BE2C (cell line): ENCODE results near the gene HDAC4.

Source experiments
- DNase-seq: peaks from one replicate; pipeline ENCODE4 v3.0.0-alpha.2; 2020
- H3K27me3 ChIP-seq: fragments of 250-450 bp; sonication (Bioruptor Pico); 2 replicates; pipeline ENCODE4 v1.5.1; 2020; ENCODE audit warnings: mild to moderate bottlenecking
- H3K36me3 ChIP-seq: fragments of 250-450 bp; sonication (Bioruptor Pico); 2 replicates; pipeline ENCODE4 v1.5.1; 2020; ENCODE audit warnings: mild to moderate bottlenecking
- H3K4me1 ChIP-seq: fragments of 250-450 bp; sonication (Bioruptor Pico); 2 replicates; pipeline ENCODE4 v1.5.1; 2020
- H3K4me3 ChIP-seq: 2 replicates; pipeline ENCODE4 v1.5.1; 2011; ENCODE audit warnings: low read depth, low read length
- H3K9me3 ChIP-seq: fragments of 250-450 bp; sonication (Bioruptor Pico); 2 replicates; pipeline ENCODE4 v1.5.1; 2020
- TF ChIP-seq, protein P1 (sequence below): IDR thresholded peaks from 2 replicates; pipeline ENCODE4 v1.5.1; 2012; ENCODE audit warnings: mild to moderate bottlenecking, low read depth, low read length

Gene HDAC4

DNA sequence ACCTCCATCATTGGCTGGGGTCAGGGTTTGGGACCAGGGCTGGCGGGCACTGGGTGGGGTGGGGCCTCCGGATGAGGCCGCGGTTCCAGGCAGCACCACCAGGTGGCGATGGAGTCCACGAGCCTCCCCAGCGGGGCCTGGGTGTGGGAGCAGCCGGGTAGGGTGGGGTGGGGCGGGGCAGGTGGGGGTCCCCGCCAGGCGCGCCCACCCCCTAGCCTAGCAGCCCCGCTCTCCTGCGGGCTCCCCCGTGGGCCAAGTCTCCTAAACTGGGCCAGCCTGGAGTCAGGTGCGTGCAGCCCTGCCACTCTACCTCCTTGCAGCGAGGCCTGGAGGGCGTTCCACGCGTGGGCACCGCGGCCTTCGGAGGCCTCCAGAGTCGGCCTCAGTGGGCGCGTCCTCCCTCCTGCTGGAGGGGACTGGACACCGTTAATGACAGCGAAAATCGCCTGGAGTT lies 365.4 kb downstream of the HDAC4 start:
- H3K4me1 ChIP-seq, result no peaks in the 10 kb centered on the region
- TF ChIP-seq, protein P1, sequence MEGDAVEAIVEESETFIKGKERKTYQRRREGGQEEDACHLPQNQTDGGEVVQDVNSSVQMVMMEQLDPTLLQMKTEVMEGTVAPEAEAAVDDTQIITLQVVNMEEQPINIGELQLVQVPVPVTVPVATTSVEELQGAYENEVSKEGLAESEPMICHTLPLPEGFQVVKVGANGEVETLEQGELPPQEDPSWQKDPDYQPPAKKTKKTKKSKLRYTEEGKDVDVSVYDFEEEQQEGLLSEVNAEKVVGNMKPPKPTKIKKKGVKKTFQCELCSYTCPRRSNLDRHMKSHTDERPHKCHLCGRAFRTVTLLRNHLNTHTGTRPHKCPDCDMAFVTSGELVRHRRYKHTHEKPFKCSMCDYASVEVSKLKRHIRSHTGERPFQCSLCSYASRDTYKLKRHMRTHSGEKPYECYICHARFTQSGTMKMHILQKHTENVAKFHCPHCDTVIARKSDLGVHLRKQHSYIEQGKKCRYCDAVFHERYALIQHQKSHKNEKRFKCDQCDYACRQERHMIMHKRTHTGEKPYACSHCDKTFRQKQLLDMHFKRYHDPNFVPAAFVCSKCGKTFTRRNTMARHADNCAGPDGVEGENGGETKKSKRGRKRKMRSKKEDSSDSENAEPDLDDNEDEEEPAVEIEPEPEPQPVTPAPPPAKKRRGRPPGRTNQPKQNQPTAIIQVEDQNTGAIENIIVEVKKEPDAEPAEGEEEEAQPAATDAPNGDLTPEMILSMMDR, result peak; percentile 68
- DNase-seq, result peak; percentile 69
- no peaks in the 10 kb centered on the region for H3K9me3 ChIP-seq
- peak overlapping the region; percentile 19; the same call in 1 of the 2 replicates for H3K4me3 ChIP-seq
- no peaks in the 10 kb centered on the region for H3K36me3 ChIP-seq
- H3K27me3 ChIP-seq, result peaks cover 35% of the 10 kb centered on the region

DNA sequence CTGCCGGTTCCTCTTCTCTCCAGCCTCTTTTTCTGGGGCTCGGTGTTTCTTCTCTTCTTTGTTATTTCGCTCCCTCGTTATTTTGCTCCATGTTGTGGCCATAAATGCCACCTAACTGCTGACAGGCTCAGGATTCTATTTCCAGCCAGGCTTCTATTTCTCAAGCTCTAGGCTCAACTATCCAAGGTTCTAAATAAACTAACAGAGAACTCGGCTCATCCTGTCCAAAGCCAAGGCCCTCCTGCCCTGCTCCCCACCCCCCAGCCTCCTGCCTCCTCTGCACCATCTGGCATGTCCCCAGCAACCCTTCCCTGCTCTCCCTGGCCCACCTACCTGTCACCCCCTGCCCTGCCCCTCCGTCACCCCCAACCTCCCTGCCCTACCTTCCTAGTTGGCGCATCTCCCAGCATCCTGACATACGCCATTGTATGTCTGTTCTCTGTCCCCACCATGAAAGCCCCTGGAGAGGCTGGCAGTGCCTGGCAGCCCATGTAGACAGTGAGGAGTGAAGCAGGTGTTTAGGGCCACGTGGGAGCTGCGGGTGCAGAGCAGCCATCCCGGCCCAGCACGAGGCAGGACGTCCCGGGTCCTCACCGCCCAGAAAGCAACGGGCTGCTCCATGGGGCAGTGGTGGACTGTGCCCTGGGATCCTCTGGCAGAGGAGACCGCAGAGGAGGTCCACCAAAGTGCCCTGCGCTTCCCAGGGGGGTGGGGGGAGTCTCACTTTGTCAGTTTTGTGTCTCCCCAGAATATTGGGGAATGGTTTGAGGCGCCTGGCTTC lies 366.1 kb downstream of the HDAC4 start:
- TF ChIP-seq, protein P1, result no peak
- DNase-seq, result no peak
- H3K36me3 ChIP-seq, result no peaks in the 10 kb centered on the region
- H3K9me3 ChIP-seq, result no peaks in the 10 kb centered on the region
- H3K4me3 ChIP-seq, result no peak overlapping the region
- no peaks in the 10 kb centered on the region for H3K4me1 ChIP-seq
- peaks cover 37% of the 10 kb centered on the region for H3K27me3 ChIP-seq

DNA sequence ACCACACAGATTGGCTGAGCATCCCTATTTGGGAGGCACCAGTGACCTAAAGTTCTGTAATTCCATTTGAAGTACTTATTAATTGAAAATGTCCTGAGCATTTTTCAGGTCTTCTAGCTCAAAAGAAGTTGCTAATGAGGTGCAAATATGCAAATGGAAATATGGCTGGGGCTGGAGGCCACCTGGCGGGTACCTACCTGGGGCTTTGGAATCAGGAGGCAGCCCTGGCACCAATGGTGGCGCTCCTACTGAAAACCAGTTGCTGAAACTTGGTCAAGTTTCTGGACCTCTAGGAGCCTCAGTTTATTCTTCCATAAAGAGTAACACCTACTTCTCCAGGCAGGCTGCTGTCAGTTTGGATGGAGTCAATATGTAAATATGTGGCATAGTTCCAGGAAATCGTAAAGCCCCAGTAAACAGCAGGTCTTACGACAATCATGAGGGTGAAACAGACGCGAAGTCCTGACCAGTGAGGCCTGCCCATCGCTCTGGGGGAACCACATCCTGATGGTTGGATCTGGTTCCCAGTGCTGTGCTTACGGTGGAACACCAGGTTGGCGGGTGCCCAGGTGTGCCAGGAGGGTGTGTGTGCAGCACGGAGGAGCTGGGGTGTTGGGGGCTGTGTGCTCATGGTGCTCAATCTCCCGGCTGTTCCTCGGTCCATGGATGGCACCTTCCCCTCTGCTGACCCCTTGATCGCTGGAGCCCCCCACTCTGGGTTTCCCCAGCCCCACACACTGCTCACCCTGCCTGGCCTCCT lies 366.8 kb downstream of the HDAC4 start:
- DNase-seq, result no peak
- Histone ChIP-seq H3K4me3 (no peak overlapping the region), H3K9me3 (no peaks in the 10 kb centered on the region), H3K4me1 (no peaks in the 10 kb centered on the region), H3K27me3 (peaks cover 42% of the 10 kb centered on the region), H3K36me3 (no peaks in the 10 kb centered on the region)
- TF ChIP-seq, protein P1, result no peak

DNA sequence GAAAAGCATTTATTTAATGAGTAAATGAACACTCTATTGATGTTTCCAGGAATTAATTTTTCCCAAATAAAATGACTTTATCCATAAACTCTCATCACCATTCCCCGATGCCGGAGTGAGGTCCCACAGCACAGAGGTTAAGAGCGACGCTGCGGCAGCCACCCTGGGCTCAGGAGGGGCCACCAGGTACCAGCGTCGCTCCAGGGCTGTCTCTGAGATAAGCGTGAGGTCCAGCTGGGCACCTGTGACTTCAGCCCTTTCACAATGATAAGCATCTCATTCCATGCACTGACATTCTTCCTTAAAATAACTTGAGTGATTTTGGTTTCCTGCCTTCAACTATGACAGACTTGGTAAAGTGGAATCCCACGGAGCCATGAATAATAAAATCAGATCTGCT lies 370.9 kb downstream of the HDAC4 start:
- Histone ChIP-seq H3K27me3 (peaks cover 42% of the 10 kb centered on the region), H3K4me3 (no peak overlapping the region), H3K9me3 (no peaks in the 10 kb centered on the region), H3K36me3 (no peaks in the 10 kb centered on the region), H3K4me1 (no peaks in the 10 kb centered on the region)
- DNase-seq, result no peak
- TF ChIP-seq, protein P1, result no peak

DNA sequence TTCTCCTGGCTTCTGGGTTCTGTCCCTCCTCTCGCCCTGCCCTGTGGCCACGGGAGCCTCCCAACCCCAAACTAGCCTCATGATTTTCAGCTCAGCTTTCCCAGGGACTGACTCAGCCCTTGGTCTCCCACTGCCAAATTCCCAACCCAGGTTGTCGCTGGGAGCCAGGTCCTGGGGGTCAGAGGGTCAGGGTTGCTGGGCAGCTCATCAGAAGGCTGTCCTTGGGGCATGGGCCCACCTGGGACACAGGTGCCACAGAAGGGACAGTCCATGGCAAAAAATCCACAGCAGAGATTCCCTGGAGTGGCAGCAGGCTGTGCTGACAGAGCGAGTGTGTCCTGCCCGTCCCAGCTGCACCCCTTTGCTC lies 372.6 kb downstream of the HDAC4 start:
- DNase-seq, result no peak
- Histone ChIP-seq H3K36me3 (no peaks in the 10 kb centered on the region), H3K9me3 (no peaks in the 10 kb centered on the region), H3K4me1 (no peaks in the 10 kb centered on the region), H3K27me3 (peaks cover 31% of the 10 kb centered on the region), H3K4me3 (no peak overlapping the region)
- TF ChIP-seq, protein P1, result no peak
